Endothelial cell of umbilical vein (primary cell): Measurements from ENCODE around the gene AADAT. TPM values are rescaled to one million over a fixed set of nuclear protein-coding genes. Genes with fewer than 3 reads are reported as not detected.

ENCODE experiments used
- BruUV-seq: library from RNA; stranded (reverse); fragments of 400-500 nt; replicated peaks from 2 replicates; lab custom pipeline; 2021; lab: Mats Ljungman, UMichigan
- CTCF ChIA-PET: fragments of 300-600, 350-600 bp; sonication (Branson Sonifier 250); formaldehyde crosslinking; loops from one replicate; lab custom pipeline; 2021; ENCODE audit warnings: antibody characterized with exemption, inconsistent platforms; lab: Charles Lee
- POLR2A ChIA-PET: fragments of 300-600, 350-600 bp; sonication (Branson Sonifier 250); formaldehyde crosslinking; loops from one replicate; lab custom pipeline; 2021; ENCODE audit warnings: antibody characterized with exemption, inconsistent platforms; lab: Charles Lee
- DNase-seq: peaks from one replicate; pipeline ENCODE4 v3.0.0-alpha.2; 2011; ENCODE audit warnings: low read depth, low spot score
- FAIRE-seq: peaks from 2 replicates; lab custom pipeline; 2011; peaks lifted over from hg19 to GRCh38; lab: Jason Lieb, UNC
- H2AFZ ChIP-seq: 2 replicates; pipeline ENCODE4 v1.6.0; 2012; ENCODE audit warnings: low read depth, low read length, control low read depth, inconsistent platforms
- H3K27ac ChIP-seq: 2 replicates; pipeline ENCODE4 v1.5.1; 2011; ENCODE audit warnings: low read depth, mild to moderate bottlenecking, control low read depth, low read length, moderate library complexity; ENCODE audit not compliant: insufficient read depth
- H3K27me3 ChIP-seq, 2 experiments: 2 replicates each; pipeline versions ENCODE4 v1.6.0 to v1.6.1; 2011; ENCODE audit warnings: low read length in 2 of 2, mixed read lengths in 1 of 2; ENCODE audit not compliant: control insufficient read depth in 2 of 2, insufficient read depth in 2 of 2
- H3K36me3 ChIP-seq, 2 experiments: 2 replicates in 1 of 2; 3 replicates in 1 of 2; pipeline ENCODE4 v1.5.1; 2011; ENCODE audit warnings: low read length in 2 of 2, mild to moderate bottlenecking in 1 of 2, moderate library complexity in 1 of 2; ENCODE audit not compliant: control insufficient read depth in 2 of 2, insufficient read depth in 2 of 2; ENCODE audit errors: extremely low read depth in 1 of 2
- H3K4me1 ChIP-seq: 3 replicates; pipeline ENCODE4 v1.5.1; 2011; ENCODE audit warnings: mild to moderate bottlenecking, low read length; ENCODE audit not compliant: control insufficient read depth, insufficient read depth; ENCODE audit errors: extremely low read depth
- H3K4me2 ChIP-seq: 2 replicates; pipeline ENCODE4 v1.6.1; 2011; ENCODE audit warnings: low read length, control low read depth, mixed read lengths; ENCODE audit not compliant: insufficient read depth
- H3K4me3 ChIP-seq, 3 experiments: fragments of 200-600 bp in 1 of 3; sonication (generic), shearing (Covaris generic) in 1 of 3; replicated peaks in 1 of 3; 2 replicates each; pipeline ENCODE4 v1.5.1; 2011 to 2016; ENCODE audit warnings: control low read depth in 3 of 3, low read length in 3 of 3, mild to moderate bottlenecking in 2 of 3, inconsistent platforms in 1 of 3, low read depth in 1 of 3, moderate library complexity in 1 of 3; ENCODE audit not compliant: insufficient read depth in 1 of 3
- H3K79me2 ChIP-seq: 2 replicates; pipeline ENCODE4 v1.6.0; 2012; ENCODE audit warnings: low read length, inconsistent platforms; ENCODE audit not compliant: control insufficient read depth, insufficient read depth
- H3K9ac ChIP-seq: replicated peaks from 2 replicates; pipeline ENCODE3; 2011; ENCODE audit warnings: low read length, control low read depth; ENCODE audit not compliant: insufficient read depth; ENCODE audit errors: extremely low read depth
- H3K9me1 ChIP-seq: replicated peaks from 3 replicates; pipeline ENCODE4 v1.6.0; 2011; ENCODE audit warnings: mild to moderate bottlenecking, low read length; ENCODE audit not compliant: control insufficient read depth, insufficient read depth; ENCODE audit errors: extremely low read depth
- H3K9me3 ChIP-seq: replicated peaks from 2 replicates; pipeline ENCODE4 v1.5.1; 2012; ENCODE audit warnings: low read length, inconsistent platforms; ENCODE audit not compliant: control insufficient read depth, insufficient read depth
- H4K20me1 ChIP-seq: replicated peaks from 2 replicates; pipeline ENCODE3; 2011; ENCODE audit warnings: mild to moderate bottlenecking, low read length; ENCODE audit not compliant: control insufficient read depth, insufficient read depth; ENCODE audit errors: extremely low read depth
- CTCF ChIP-seq, 2 donors: IDR thresholded peaks; 1 replicate in 1 of 2; 2 replicates in 1 of 2; pipeline ENCODE4 v1.5.1; 2011; ENCODE audit warnings: low read length in 2 of 2, mild to moderate bottlenecking in 2 of 2, moderate library complexity in 2 of 2, control low read depth in 1 of 2, inconsistent platforms in 1 of 2, low read depth in 1 of 2; ENCODE audit not compliant: insufficient read depth in 1 of 2; ENCODE audit errors: extremely low read depth in 1 of 2
- EZH2 ChIP-seq: IDR thresholded peaks from 2 replicates; pipeline ENCODE4 v1.6.1; 2012; ENCODE audit warnings: borderline replicate concordance, low read depth, mild to moderate bottlenecking, moderate library complexity, low read length, inconsistent platforms; ENCODE audit not compliant: severe bottlenecking
- FOS ChIP-seq: IDR thresholded peaks from 2 replicates; pipeline ENCODE4 v1.6.1; 2011; ENCODE audit warnings: mild to moderate bottlenecking, low read length, moderate library complexity, borderline replicate concordance; ENCODE audit not compliant: insufficient read depth
- GATA2 ChIP-seq: IDR thresholded peaks from 2 replicates; pipeline ENCODE4 v1.7.0; 2011; ENCODE audit warnings: low read depth, mild to moderate bottlenecking, moderate library complexity, mixed read lengths, low read length; ENCODE audit not compliant: insufficient read length, insufficient read depth
- JUN ChIP-seq: IDR thresholded peaks from 2 replicates; pipeline ENCODE4 v1.6.1; 2011; ENCODE audit warnings: borderline replicate concordance, low read depth; ENCODE audit not compliant: insufficient read length, insufficient read depth
- MAX ChIP-seq: IDR thresholded peaks from 2 replicates; pipeline ENCODE4 v1.6.1; 2011; ENCODE audit not compliant: insufficient read depth, insufficient read length
- MYC ChIP-seq: IDR thresholded peaks from one replicate; pipeline ENCODE4 v1.6.1; 2011; ENCODE audit warnings: mild to moderate bottlenecking, low read depth, low read length
- POLR2A ChIP-seq: IDR thresholded peaks from 2 replicates; pipeline ENCODE4 v1.6.1; 2012; ENCODE audit warnings: low read depth, mild to moderate bottlenecking, control low read depth, low read length
- POLR2AphosphoS5 ChIP-seq: IDR thresholded peaks from 2 replicates; pipeline ENCODE4 v1.6.1; 2012; ENCODE audit warnings: low read depth, mild to moderate bottlenecking, control low read depth, low read length, moderate library complexity; ENCODE audit not compliant: insufficient read depth
- dilution Hi-C: fragments of 300-500 bp; cut with MboI; formaldehyde crosslinking; loops from one replicate; pipeline ENCODE4 v1.15.0; 2019; ENCODE audit warnings: low sequenced_read_pairs; ENCODE audit not compliant: extremely low pct_ligation_motif_present
- intact Hi-C: fragments of 100-400 bp; cut with micrococcal nuclease; formaldehyde crosslinking; loops from one replicate; pipeline ENCODE4 v1.10.0; 2022
- polyA plus RNA-seq, 4 experiments: library from polyadenylated mRNA; depleted of rRNA in 3 of 4; stranded (reverse) in 3 of 4; unstranded in 1 of 4; fragments of >200 nt; gene quantifications; 2 replicates each; pipeline versions ENCODE4 v1.2.1 to v1.2.3, GENCODE V29; 2011 to 2012; ENCODE audit warnings: missing spikeins in 1 of 4
- small RNA-seq: library from RNA; depleted of rRNA; stranded (forward); fragments of <200 nt; gene quantifications from one replicate; pipeline ENCODE3, GENCODE V24; 2012; ENCODE audit warnings: low replicate concordance, low read depth; ENCODE audit not compliant: insufficient read depth, insufficient read length
- total RNA-seq: library from RNA; stranded (reverse); gene quantifications from 2 replicates; pipeline ENCODE4 v1.2.3, GENCODE V29; 2021

Gene AADAT
- total and polyA plus RNA-seq, 2 donors (not counting 3 experiments of a cell fraction or from before 2014, with no cell fraction given), result 1.8 to 2.5 TPM

- POLR2A ChIA-PET, result no interaction called here
- Histone ChIP-seq H4K20me1 (no peaks in the 10 kb centered on the region), H3K36me3 (no peaks in the 10 kb centered on the region), H3K4me2 (no peak overlapping the region), H3K4me1 (no peaks in the 10 kb centered on the region), H3K9me3 (no peaks in the 10 kb centered on the region), H2AFZ (no peak overlapping the region), H3K27me3 (no peaks in the 10 kb centered on the region), H3K9ac (no peak overlapping the region), H3K9me1 (no peaks in the 10 kb centered on the region), H3K4me3 (no peak overlapping the region), H3K27ac (no peak overlapping the region), H3K79me2 (no peaks in the 10 kb centered on the region)
- dilution Hi-C loops (no loop called here), intact Hi-C loops (no loop called here)
- DNase-seq (no peak), FAIRE-seq (no peak)
- TF ChIP-seq JUN (no peak), MYC (no peak), POLR2AphosphoS5 (no peak), EZH2 (no peak), GATA2 (no peak), CTCF (IDR thresholded peaks at IDR 0.05; ENCODE audit: extremely low read depth in 1 of 2, insufficient read depth in 1 of 2, low read depth in 1 of 2, low read length in 2 of 2) (no peak), POLR2A (no peak), FOS (no peak), MAX (no peak)
- CTCF ChIA-PET, result no interaction called here
- BruUV-seq, result no TSS peak
These were observed 77.7 kb downstream of the AADAT start for GRCh38 chr4:170011921-170012628.

Small RNA genes within 50 kb of the gene (small RNA-seq; reads per million reads assigned to genes)
- not detected for gene APOBEC3AP1

Other genes starting within 250 kb of the AADAT start
- gene MFAP3L, start 63.6 kb downstream of the AADAT start, total RNA-seq, result 0.22 and 0.35 TPM in 2 replicates
- 0.08 and 0.23 TPM in 2 replicates for gene MFAP3L, start 63.6 kb downstream of the AADAT start, polyA plus RNA-seq